HG02623 (cell line): Measurements from ENCODE around the gene GNAS.
"Not testable (repeated sequence)": the region's sequence is repeated elsewhere in the genome, so short reads cannot be mapped to it uniquely, and the experiment has no call there.

Source experiments
- ATAC-seq: cut with Tn5 transposase; IDR thresholded peaks from one replicate; pipeline ENCODE4 v1.9.1; 2021; ENCODE audit warnings: moderate library complexity; ENCODE audit not compliant: unreplicated experiment

The GNAS gene

DNA sequence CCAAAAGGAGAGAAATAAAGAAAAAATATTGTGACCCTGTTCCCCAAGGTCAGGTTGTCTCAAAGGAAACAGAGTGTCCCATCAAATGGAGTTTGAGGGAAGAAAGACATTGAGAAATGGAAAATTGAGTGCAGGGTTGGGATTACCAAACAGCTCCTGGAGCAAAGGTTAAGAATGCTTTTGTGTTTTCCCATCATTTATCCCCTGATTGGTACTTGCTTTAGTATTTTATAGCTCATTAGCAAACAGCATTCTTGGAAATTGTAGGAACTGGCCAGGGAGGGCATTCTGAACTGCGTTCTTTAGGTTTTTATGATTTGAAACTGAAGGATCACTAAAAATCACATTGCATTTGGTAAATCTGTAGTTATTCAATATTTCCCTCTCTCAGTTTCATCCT is 69.5 kb downstream of the GNAS start:
- ATAC-seq = no peak

DNA sequence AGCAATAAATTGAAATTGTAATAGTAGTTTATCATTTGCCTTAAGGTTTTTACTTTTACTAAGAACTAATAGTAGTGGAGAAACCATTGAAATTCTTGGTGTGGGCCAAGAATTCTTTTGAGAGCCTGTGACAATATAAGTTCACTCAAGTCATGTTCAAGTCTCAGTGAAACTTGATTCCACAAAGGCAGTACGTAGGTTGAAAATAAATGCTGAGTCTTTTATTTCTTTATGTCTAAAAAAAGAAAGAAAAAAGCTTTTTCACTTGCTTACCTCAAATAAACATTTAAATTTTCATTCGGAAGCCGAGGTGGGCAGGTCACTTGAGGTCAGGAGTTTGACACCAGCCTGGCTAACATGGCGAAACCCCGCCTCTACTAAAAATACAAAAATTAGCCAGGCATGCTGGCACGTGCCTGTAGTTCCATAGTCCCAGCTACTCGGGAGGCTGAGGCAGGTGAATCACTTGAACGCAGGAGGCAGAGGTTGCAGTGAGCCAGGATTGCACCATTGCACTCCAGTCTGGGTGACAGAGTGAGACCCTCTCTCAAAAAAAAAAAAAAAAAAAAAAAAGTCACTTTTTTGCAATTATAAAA is 70.7 kb downstream of the GNAS start:
- no peak for ATAC-seq

DNA sequence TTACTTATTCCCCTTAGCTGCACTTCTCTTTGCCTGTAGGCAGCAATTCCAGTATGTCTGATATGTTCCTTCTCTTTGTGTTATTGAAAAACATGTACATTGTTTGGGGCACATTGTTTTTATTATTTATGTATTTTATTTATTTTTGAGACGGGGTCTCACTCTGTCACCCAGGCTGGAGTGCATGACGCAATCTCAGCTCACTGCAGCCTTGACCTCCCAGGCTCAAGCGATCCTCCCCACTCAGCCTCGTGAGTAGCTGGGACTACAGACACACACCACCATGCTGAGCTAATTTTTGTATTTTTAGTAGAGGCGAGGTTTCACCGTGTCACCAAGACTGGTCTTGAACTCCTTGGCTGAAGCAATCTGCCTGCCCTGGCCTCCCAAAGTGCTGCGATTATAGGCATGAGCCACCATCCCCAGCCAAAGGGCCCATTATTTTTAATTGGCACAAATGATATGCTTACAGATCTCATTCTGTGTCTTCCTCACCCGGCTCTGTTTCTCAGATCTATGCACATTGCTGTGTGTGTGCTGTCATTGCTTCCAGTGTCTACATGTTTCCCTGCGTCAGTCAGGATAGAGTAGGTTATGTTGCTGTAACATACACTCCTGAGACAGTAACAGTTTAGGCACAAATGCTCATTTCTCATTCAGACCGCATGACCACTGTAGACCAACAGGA is 74.4 kb downstream of the GNAS start:
- no peak for ATAC-seq

DNA sequence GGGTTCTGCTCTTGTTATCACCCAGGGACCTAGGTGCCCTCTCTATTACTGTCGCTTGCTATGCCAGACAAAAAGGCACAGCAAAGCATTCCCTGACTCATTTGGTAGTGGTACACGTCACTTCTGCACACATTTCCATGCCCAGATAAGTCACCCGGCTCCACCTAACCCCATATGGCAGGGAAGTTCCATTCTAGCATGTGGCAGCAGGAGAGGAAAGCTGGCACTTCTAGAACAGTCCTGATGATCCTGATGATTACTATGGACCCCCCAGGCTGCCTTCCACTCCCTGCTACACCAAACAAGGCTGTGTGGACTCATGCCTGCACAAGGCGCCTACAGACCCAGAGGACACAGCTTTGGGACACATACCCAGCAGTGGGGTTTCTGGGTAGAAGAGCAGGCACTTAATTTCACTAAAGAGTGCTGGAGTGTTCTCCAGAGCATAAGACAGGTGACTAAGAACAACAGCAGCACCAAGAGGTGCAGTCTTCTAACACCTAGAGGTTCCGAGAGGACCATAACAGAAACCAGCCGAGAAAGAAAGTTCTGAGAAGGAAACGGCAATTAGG is 75.1 kb downstream of the GNAS start:
- ATAC-seq = no peak

DNA sequence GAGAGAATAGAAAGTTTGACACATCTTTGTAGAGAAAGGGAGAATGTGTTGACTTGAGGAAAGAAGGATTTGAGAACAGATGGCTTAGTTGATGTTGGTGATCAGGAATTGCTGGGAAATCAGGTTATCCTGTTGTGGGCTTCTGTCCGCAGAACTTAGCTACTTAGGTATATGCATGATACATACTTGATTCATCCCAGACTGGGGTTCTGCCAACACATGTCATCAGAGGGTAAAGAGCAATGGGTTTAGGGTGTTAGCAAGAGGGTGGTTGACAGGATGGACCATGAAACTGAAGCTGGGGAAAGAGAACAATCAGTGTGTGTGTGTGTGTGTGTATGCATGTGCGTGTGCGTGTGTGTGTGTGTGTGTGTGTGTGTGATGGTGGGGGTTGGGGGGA is 78.0 kb downstream of the GNAS start:
- ATAC-seq = no peak

DNA sequence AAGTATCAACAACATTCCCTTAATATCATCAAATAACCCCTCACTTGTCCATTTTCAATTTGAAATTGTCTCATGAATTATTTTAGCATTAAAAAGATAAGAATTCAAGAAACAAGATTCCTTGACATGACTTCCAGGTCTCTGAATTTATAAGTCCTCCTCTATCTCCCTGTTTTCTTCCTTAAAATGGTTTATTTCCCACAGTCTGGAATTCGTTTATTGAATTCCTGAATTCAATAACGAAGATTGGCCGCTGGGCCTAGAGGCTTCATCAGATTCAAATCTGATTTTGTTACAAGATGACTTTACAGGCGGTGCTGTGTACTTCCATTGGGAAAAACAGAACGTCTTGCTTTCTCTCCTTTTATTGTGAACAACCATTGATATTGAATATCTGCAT is 79.7 kb downstream of the GNAS start:
- no peak for ATAC-seq

DNA sequence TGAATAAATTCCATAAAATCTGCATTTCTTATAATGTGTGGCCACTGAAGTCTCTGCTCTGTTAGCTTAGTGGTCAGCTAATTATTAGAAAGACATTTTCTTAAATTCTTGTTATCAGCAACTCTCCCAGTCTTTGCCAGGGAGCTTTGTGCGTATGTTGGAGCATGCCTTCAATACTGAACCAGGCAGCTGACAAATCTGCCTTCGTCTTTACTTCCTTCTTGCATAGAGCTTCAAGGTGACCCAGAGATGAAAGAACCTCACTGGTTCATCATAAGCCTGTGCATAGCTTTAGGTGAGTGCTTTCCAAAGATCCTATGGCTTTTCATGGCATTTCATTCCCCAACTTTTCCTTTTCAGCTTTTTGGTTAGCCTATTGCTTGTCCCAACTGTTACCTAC is 85.6 kb downstream of the GNAS start:
- no peak for ATAC-seq

DNA sequence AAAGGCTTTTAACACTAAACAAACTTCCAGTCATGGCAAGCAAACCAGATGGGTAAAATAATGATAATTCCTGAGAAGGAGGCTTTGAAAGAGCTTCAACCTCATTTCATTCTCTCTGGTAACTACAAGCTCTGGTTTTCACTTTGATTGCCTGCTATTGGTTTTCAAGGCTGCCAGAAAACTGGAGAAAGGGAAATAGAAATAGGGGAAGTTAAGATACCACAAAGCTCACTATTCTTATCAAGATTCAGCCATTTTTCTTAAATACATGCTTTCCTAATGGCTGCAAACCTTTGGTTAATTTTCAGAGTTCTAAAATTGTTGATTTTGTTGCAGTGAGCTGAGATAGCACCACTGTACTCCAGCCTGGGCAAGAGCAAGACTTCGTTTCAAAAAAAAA is 86.0 kb downstream of the GNAS start:
- ATAC-seq = no peak

DNA sequence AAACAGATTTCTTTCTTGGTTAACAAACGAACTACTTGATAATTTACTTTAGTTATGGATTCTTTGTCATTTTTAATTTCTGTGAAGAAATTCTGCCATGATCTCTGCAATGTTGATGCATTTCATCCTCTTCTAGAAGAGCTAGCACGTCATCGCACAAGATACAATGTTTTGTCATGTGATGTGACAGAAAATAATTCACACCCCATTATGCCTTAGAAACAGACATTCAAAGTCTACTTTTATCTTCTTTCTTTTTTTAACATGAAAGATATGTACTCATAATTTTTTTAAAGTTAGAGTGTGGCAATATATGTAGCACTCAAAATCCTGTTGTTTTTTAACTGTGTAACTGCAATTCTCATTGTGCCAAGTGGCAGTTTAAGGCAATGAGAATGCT is 89.0 kb downstream of the GNAS start:
- ATAC-seq = no peak

DNA sequence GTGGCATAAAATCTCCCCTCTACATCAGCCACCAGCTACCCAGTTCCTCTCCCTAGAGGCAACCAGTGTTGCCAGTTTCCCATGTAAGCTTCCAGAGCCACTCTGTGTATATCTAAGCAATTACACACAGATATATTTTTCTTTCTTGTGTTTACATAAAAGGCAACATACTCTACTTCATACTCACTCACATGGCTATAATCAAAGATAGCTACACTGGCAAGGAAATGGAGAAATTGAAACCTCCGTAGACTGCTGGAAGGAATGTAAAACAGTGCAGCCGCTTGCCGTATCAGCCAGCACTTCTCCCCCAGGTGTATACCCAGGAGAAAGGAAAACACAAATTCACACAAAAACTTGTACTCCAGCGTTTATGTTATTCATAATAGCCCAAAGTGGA is 90.0 kb downstream of the GNAS start:
- no peak for ATAC-seq

DNA sequence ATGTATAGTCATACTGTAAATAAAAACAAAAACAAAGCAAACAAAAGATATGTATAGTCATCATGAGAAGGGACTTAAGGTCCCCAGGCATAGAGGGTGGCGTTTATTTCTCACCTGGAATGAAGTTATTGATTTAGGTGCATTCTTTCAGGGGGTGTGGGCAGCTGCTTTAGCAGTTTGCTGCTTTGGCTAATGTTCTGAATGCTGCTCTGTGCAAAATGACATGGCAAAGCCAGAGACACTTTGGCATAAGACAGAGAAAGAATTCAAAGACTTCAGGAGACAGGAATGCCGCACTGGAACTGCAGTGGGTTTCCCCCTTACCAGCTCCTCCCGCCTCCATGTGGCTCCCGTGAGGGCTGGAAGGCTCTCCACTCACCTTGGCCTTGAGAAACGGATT is 92.1 kb downstream of the GNAS start:
- no peak for ATAC-seq

DNA sequence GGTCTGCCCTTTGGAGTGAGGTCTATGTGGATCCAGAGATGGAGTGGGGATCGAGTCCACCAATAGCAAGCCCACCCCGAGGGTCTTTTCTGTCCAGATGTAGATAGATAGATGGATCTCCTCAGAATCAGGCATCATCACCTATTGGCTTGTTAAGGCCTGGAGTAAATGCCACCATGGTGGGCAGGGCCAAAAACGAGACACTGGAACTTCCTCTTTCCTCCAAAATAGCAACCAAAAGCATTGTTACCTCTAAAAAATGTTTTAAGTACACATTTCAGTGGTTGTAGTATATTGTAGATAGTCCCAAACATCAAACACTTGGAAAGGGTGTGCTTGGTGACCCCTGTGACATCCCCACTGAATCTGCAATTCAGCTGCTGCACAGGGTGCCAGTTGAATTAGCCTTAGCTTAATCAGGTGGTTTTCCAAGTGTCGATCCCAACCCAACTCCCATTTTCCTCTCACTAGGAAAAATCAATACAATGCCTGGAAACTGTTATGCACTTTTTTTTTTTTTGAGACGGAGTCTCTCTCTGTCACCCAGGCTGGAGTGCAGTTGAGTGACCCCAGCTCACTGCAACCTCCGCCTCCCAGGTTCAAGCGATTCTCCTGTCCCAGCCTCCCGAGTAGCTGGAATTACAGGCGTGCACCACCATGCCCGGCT is 93.6 kb downstream of the GNAS start:
- ATAC-seq = no peak

DNA sequence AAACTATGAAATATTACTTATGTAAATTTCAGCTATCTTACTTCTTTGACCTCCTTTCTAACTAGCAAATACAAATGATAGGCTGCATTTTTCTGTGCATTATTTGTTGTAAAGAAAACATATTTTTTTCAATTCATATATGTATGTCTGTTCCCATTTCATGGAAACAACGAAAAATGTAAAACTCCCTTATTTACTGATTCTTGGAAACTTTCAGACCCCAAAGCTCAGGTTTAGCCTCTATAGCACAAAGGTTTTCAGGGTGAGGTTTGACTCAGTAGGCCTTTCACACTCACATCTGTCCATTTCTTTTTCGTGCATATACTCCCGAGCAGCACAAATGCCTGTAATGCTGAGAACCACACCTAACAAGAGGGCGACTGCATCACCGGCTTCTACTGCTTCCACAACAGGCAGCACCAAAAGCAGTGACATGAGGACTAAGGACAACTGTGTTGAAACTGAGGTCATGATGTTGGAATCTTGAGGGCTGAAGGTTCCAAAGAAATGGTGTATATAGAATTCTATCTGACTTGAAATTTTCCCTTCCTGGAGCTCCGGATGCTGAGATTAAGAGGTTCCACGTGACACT is 95.4 kb downstream of the GNAS start:
- ATAC-seq = not testable (repeated sequence)

DNA sequence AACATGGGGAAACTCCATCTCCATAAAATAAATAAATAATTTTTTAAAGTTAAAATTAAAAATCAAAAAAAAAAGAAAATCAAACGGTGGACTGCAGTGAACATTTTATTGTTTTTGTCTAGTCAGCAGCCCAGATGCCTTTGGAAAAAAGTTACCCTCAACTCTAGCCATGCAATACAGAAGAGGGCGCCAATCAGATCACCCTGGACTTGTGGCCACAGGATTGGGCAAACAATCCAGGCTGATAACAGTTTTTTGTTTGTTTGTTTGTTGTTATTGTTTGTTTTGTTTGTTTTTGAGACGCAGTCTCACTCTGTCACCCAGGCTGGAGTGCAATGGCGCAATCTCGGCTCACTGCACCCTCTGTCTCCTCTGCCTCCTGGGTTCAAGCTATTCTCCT is 98.1 kb downstream of the GNAS start:
- no peak for ATAC-seq

DNA sequence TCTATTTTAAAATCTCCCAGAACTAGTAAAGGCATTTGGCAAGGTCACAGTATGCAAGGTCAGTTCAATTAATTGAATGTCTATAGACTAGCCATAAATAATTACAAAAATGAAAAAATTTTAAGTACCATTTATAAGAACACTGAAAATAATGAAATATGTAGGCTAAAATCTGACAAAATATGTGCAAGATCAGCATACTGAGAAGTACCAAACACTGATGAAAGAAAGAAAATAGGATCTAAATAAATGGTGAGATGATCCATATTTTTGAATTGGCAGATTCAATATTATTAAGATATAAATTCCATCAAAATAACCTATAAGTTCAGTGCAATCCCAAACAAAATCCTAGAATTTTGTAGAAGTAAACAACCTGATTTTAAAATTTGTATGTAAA is 100.5 kb downstream of the GNAS start:
- ATAC-seq = no peak

DNA sequence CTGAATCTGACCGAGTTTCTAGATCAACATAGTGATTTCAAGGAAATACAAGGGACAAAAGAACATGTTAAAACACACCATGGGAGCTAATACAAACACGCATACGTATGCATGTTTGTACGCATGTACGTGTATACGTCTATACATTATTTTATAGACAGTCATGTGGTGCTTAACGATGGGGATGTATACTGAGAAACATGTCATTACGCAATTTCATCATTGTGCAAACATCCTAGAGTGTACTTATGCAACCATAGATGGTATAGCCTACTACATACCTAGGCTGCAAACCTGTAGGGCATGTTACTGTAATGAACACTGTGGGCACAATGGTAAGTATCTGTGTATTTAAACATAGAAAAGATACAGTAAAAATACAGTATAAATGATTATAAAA is 103.6 kb downstream of the GNAS start:
- no peak for ATAC-seq

DNA sequence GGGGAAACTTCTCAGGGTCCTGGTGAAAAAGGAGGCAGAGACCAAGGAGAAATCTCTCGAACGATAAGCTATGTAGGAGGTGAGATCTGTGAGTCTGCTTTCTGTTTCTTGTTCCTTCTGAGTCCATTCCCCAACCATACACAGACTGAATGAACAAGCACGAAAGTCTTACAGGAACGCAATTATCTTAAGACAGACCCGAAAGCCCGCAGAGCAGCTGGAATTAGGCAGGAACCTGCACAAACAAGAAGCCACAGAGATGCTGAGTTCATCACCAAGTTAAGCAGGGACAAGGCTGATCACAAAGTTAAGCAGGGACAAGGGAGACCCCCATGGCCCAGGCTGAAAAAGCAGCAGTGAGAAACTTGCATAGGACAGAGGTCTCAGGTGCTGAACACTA is 107.1 kb downstream of the GNAS start:
- no peak for ATAC-seq
